ENCODE measurements around the gene CHCT1.

DNA sequence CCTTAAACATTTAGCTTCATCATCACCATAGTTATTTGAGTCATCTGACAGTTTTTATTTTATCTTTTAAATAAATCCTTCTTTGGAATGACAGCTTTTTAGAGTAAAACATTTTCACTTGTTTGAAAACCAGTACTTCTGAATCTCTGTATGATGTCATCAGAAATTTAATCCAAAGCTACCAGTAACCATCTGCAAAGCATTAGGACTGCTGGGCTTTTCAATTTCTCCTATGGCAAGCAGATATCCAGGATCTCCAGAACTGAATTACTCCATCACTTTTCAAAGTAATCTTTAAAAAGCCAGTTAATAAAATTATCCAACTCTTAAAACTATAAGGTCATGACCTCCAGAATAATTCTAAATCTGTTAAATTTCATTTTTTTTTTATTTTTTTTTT, 51.5 kb downstream of the CHCT1 start:
- TF ChIP-seq CHD2 (IDR thresholded peaks at IDR 0.05; ENCODE audit: low read length) (no peak), CTCF (IDR thresholded peaks at IDR 0.05; ENCODE audit: control extremely low read depth in 1 of 3, insufficient read depth in 1 of 3, low read depth in 1 of 3, low read length in 3 of 3) (no peak), POLR2A (IDR thresholded peaks at IDR 0.05; ENCODE audit: control extremely low read depth in 1 of 2, low read depth in 2 of 2, low read length in 2 of 2) (no peak), POLR2AphosphoS5 (IDR thresholded peaks at IDR 0.05; ENCODE audit: low read depth, low read length) (no peak), EZH2 (IDR thresholded peaks at IDR 0.05; ENCODE audit: low read depth, low read length, severe bottlenecking) (no peak), SIX5 (IDR thresholded peaks at IDR 0.05; ENCODE audit: low read depth, low read length) (no peak), CREB1 (IDR thresholded peaks at IDR 0.05) (no peak), ATF2 (IDR thresholded peaks at IDR 0.05; ENCODE audit: low read length) (no peak), SP4 (IDR thresholded peaks at IDR 0.05; ENCODE audit: low read length) (no peak), SIN3A (conservative IDR thresholded peaks at IDR 0.05 in 1 of 2, IDR thresholded peaks at IDR 0.05 in 1 of 2; ENCODE audit: low read depth in 1 of 2, low read length in 2 of 2) (no peak), TAF1 (IDR thresholded peaks at IDR 0.05; ENCODE audit: low read depth, low read length) (no peak), CEBPB (IDR thresholded peaks at IDR 0.05; ENCODE audit: low read depth, low read length) (no peak), NRF1 (IDR thresholded peaks at IDR 0.05; ENCODE audit: low read depth, low read length) (no peak)
- TF ChIP-seq, protein P1, sequence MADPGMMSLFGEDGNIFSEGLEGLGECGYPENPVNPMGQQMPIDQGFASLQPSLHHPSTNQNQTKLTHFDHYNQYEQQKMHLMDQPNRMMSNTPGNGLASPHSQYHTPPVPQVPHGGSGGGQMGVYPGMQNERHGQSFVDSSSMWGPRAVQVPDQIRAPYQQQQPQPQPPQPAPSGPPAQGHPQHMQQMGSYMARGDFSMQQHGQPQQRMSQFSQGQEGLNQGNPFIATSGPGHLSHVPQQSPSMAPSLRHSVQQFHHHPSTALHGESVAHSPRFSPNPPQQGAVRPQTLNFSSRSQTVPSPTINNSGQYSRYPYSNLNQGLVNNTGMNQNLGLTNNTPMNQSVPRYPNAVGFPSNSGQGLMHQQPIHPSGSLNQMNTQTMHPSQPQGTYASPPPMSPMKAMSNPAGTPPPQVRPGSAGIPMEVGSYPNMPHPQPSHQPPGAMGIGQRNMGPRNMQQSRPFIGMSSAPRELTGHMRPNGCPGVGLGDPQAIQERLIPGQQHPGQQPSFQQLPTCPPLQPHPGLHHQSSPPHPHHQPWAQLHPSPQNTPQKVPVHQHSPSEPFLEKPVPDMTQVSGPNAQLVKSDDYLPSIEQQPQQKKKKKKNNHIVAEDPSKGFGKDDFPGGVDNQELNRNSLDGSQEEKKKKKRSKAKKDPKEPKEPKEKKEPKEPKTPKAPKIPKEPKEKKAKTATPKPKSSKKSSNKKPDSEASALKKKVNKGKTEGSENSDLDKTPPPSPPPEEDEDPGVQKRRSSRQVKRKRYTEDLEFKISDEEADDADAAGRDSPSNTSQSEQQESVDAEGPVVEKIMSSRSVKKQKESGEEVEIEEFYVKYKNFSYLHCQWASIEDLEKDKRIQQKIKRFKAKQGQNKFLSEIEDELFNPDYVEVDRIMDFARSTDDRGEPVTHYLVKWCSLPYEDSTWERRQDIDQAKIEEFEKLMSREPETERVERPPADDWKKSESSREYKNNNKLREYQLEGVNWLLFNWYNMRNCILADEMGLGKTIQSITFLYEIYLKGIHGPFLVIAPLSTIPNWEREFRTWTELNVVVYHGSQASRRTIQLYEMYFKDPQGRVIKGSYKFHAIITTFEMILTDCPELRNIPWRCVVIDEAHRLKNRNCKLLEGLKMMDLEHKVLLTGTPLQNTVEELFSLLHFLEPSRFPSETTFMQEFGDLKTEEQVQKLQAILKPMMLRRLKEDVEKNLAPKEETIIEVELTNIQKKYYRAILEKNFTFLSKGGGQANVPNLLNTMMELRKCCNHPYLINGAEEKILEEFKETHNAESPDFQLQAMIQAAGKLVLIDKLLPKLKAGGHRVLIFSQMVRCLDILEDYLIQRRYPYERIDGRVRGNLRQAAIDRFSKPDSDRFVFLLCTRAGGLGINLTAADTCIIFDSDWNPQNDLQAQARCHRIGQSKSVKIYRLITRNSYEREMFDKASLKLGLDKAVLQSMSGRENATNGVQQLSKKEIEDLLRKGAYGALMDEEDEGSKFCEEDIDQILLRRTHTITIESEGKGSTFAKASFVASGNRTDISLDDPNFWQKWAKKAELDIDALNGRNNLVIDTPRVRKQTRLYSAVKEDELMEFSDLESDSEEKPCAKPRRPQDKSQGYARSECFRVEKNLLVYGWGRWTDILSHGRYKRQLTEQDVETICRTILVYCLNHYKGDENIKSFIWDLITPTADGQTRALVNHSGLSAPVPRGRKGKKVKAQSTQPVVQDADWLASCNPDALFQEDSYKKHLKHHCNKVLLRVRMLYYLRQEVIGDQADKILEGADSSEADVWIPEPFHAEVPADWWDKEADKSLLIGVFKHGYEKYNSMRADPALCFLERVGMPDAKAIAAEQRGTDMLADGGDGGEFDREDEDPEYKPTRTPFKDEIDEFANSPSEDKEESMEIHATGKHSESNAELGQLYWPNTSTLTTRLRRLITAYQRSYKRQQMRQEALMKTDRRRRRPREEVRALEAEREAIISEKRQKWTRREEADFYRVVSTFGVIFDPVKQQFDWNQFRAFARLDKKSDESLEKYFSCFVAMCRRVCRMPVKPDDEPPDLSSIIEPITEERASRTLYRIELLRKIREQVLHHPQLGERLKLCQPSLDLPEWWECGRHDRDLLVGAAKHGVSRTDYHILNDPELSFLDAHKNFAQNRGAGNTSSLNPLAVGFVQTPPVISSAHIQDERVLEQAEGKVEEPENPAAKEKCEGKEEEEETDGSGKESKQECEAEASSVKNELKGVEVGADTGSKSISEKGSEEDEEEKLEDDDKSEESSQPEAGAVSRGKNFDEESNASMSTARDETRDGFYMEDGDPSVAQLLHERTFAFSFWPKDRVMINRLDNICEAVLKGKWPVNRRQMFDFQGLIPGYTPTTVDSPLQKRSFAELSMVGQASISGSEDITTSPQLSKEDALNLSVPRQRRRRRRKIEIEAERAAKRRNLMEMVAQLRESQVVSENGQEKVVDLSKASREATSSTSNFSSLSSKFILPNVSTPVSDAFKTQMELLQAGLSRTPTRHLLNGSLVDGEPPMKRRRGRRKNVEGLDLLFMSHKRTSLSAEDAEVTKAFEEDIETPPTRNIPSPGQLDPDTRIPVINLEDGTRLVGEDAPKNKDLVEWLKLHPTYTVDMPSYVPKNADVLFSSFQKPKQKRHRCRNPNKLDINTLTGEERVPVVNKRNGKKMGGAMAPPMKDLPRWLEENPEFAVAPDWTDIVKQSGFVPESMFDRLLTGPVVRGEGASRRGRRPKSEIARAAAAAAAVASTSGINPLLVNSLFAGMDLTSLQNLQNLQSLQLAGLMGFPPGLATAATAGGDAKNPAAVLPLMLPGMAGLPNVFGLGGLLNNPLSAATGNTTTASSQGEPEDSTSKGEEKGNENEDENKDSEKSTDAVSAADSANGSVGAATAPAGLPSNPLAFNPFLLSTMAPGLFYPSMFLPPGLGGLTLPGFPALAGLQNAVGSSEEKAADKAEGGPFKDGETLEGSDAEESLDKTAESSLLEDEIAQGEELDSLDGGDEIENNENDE (IDR thresholded peaks at IDR 0.05; ENCODE audit: insufficient replicate concordance, low read length) = no peak

All from H1 (cell line).